PFSK-1 (cell line): Measurements from ENCODE around the gene HOTAIR.

Experiments
- POLR2AphosphoS5 ChIP-seq: IDR thresholded peaks from 2 replicates; pipeline ENCODE4 v1.6.1; 2012; ENCODE audit warnings: low read depth, mild to moderate bottlenecking, control low read depth, low read length, moderate library complexity
- SIN3A ChIP-seq: IDR thresholded peaks from 2 replicates; pipeline ENCODE4 v1.6.1; 2012; ENCODE audit warnings: mild to moderate bottlenecking, low read length, moderate library complexity, borderline replicate concordance; ENCODE audit not compliant: insufficient read depth

GRCh38 chr12:54015018-54015931, 40.5 kb upstream of the HOTAIR start:
- TF ChIP-seq SIN3A (no peak), POLR2AphosphoS5 (no peak)
